Superior temporal gyrus (tissue), 1 donor: ENCODE data around the gene HOXA7.

Experiments
- DNase-seq: peaks from one replicate; pipeline ENCODE4 v3.0.0-alpha.2; 2016; ENCODE audit errors: extremely low spot score

The HOXA7 gene

DNA sequence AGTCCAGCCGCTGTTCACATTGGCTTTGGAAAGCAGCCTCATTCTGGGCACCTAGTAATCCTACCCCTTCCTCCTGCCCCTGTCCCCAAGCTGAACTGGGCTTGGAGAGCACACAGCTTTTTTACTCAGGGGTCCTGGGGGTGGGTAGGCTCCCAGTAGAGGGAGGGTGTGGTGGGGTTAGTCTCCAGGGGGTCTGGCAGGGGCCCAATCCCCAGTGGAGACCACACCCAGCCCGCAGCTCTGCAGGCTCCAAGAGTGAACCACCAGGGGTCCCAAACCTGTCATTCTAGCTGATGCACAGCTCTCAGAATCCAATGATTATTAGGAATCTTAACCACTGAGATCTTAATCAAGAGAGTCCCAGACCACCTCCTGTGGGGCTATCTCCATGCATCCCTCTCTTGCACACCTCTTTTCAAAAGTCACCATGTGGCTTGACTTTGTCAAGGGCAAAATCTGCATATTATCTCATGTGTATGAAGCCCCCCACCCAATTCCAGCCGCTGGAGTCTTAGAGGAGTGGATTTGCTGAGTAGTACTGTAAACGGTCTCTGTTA is 25.9 kb upstream of the HOXA7 start:
- DNase-seq: no peak

DNA sequence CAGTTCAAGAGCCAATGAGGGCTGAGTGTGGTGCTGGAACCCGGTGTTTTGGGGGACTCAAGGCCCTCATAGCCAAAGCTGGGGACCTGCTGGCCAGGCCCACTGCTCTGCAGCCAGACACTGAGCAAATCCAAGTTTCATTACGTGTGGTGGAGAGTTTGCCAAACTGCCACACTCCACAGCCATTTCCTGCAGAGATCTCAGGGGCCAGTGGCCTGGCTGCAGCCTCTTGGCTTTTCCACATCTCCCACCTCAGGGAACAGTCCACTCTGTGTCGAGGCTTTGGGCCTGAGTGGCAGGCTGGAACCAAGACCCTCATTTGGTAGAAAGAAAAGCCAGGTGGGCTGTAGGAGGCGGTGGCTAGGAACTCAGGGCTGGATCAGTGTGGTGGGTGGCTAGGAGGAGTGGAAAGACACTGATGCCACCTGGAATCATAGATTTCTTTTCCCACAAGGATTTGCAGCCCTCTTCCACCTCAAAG is 25.4 kb upstream of the HOXA7 start:
- no peak for DNase-seq

DNA sequence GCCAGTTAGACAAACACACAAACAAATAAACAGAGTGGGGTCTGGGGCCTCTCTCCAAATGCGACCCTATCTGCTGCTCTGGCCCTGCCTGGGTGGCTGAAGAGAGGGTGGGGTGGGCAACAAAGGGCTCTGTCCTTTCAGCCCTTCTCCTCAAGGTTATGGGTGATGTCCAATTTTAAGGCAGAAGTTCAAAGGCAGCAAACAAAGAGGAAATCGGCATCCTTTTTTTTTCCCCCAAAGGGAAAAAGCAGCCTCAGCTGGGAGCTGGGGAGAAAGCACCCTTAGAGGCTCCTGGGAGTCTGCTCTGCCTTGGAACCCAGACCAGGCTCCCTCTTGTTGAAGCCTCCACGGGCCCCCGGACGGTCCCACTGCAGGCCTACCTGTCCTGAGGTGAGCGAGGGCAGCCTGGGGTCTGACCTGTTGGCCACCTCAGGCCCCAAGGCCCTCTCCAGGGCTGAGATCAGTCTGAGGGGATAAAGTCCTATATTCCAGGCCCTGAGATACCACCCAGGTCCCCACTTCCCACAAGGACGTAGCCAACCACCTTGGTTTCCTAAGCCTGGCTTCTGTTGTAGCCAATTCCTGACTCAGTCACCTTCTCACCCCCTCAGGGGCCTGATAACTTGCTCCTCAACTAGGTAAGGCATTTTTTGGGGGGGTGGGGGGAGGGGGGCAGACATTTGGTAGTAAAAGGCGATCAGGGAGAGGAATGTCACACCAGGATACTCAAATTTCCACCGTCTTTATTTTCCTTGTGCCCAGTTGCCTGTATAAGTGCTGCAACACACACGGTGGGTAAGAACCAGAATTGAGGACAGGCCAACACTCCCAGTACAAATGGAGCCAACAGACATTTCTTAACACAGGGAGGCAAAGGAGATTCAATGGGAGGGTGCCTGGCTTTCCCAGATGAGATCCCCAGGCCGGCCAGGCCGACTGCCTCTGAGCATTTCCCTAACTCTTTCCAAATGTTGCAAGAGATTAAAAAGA is 24.3 kb upstream of the HOXA7 start:
- no peak for DNase-seq

DNA sequence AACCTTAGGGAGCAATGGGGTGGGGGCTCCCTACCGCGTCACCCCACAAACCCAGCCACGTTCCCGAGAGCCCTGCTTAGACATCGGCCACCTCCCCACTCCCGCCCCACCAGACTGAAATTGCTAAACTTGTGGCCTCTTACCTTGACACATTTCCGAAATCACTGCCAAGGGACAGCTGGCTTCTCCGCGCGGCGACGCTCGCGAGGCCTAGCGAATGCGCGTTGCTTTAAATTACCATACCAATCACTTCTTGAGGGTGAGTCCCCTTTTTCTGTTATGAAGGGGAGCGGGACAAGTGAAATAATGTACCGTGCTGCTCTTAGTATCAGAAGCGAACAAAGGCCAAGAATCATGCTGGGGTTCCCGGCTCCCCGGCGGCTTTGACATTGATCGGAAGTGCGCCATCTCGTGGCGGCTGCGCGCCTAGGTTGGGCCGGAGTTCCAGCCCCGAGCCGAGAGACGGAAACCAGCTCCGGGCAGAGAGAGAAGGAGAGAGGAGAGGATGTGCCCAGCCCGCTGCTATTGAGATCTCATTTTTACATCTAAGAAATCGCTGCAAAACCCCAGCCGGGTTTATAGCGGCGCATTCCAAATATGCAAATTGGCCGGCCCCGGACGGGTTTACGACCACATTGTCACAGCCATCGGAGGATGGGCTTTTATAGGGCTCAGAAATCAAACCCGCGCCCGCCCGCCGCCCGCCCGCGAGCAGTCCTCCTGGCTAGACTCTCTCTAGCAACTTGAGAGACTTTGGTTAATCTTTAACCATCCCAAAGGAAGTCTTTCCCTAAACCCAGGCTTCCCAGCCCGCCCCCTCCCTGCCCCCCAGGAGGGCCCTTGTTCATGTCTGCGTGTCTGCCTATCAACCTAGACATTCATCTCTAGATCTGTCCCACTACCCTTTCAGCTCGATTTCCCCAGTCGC is 23.3 kb upstream of the HOXA7 start:
- peak; percentile 19 for DNase-seq

DNA sequence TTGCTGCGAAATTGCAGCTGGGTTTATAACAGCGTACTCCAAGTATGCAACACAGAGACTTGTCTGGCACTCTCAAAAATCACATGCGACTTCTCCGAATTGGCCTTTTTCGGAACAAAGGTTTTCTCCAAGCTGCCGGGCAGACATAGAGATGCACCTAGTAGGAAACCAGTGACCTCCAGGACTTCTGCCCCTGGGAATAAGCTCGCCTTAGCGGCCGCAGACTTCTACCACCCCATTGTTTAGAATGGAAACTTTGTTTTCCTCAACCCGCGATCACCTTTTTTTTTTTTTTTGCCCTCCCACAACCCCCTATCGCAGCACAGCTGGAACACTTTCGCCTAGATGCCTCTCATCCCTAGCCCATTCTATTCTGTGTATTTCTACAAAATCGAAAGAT is 22.6 kb upstream of the HOXA7 start:
- DNase-seq: no peak

DNA sequence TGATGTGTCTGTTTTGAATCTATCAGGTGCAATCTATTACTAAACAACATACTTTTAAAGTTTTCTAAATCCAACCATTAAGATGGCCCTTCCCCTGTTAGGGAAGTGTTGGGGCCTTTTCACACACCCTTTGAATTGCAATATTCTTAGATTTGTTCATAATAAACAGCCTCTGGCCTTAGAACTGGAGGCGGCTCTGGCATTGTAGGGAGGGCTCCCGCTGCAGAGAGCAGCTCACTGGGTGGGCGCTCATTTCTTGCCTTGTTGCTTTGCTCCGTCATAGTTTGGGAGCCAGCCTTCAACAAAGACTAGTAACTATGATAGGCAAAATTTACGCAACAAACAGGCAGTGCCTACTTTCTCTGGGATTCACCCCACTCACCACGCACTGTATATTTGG is 21.9 kb upstream of the HOXA7 start:
- DNase-seq: no peak

DNA sequence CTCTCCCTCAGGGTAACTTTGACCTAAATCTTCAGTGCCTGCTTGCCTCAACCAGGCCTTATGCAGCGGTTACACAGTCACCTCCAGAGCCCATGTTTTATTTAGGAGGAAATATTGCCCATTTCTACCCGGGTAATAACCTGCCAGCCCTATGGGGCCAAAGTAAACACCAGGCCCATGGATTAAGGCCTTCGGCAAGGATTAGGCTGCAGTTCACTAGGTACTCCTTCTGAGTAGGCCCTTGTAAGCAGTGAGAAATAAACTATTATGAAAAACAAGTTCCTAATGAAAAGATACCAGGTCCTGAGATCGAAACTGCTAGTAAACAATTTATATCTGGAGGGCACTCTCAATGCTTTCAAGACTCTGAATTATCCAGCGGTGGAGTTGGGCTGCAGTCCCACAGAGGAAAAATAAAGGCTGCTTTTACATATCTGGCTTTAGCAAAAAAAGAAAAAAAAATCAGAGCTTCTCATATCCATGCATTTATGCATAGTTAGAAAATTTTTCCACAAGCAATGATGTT is 21.4 kb upstream of the HOXA7 start:
- DNase-seq: no peak

DNA sequence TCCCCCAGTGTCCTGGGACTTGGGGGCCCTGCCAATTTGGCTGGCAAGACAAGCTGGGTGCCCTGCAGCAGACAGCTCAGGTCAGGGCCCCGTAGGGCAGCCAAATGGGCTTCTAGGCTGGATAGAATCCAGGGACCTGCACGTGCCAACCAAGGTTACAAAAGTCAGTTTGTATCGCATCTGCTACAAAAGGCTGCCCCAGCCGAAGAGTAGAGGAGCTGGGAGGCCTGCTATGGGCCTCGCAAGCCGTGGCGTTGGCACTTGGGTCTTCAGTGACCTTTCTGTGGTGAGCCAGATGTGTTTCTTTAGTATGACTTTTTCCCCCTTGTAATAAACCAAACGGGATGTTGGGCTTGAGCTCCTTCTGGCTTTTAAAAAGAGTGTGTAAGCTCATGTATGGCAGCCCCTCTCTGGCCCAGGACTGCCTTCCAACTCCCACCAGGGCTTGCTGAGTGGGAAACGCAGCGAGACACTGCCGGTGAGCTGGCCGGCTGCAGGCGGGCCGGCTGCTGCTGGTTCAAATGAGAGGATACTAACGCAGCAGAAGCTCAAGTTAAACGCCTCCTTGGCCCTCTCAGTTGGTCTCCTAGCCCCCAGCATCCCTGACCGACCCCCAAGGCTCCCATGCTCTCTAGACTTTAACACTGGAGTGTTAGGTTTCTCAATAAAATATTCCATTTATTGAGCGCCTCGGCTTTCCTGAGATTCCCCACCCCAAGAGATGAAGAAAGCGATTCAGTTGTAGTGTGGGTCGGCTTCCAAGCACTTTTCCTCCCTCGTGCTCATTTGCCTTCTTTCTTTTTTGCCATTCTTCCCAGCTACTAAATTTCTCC is 20.7 kb upstream of the HOXA7 start:
- no peak for DNase-seq

DNA sequence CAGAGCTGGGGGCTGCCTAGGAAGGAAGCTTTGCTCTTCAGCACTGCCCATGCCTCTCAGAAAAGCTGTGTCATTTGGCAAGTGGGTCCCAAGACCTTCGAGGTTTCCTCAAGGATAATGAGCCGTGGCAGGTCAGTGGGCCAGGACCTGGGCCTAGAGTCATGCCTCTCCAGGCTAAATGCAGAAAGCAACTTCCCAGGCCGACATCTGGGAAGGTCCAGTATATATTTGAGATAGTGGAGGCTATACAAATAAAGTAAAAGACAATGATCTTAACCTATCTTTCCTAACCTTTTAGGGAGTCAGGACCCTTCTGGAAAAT is 20.0 kb upstream of the HOXA7 start:
- DNase-seq: no peak

DNA sequence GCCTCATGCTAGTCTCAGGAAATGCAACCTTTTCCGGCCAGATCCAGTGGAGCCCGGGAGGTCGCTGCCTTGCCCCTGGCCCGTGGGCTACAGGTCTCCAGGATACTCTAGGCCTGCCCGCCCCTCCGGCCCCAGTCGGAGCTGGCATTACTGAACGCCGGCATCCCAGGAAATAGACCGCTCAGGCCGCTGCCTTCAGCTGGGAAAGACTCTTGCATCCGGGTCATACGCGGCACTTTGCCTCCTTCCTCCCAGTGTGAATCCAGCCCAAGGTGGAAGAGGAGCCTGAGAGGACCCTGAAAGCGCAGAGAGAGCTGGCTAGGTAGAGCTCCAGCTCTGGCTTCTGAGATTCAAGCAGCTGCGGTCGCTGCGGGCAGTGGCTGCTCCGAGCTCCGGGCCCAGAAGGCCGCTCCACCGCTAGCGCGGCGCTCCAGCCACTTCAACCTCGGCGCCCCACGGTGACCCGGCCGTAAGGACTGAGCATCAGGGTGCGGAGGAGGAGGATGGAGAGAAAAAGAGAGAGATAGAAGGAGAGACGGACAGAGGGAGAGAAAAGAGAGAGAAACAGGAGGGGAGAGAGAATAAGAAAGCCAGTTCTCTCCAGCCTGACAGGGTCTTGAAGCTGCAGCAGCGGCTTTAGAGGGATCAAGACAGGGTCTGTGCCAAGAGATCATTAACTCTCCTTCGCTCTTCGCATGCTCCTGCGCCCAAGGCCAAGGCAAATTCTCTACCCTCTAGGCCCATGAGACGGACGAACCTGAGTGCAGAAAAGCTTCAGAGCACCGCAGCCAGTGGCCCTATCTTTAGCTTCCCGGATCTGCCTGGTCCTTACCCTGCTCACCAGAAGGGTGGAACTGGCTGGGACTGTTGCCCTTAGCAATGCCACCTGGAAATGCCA is 19.4 kb upstream of the HOXA7 start:
- DNase-seq: no peak

DNA sequence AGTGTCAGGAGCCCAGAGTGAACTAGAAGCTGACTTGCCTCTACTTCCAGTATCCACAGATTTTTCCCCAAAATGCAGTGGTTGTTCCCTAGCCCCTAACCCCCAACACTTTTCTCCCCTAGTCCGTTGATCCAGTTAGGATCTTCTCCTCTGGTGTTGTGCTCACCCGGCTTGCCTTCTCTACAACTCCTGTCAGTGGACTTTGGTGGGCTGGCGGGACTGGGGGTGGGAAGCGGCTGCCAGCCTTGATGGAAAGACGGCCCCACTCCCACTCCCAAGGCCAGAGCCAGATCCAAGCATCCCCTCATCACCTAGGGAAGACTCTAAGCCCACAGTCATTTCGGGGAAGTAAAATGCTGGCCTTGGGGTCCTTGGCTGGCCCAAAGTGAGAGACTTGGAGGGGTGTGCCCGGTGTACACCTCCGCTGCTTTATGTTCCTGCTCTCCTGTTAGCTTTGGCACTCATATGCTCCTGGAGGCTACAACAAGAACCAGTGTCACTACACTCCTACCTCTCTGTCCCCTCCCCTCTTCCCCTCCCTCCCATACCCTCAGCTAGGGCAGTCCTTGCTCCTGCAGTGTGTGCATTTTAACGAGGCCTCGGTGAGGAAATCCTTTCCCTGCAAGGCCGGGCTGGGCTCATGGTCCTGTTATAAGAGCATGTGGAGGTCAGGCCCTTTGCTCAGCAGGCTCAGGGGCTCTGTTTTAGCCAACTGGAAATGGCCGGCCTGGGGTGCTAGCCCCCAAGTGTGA is 18.6 kb upstream of the HOXA7 start:
- no peak for DNase-seq

DNA sequence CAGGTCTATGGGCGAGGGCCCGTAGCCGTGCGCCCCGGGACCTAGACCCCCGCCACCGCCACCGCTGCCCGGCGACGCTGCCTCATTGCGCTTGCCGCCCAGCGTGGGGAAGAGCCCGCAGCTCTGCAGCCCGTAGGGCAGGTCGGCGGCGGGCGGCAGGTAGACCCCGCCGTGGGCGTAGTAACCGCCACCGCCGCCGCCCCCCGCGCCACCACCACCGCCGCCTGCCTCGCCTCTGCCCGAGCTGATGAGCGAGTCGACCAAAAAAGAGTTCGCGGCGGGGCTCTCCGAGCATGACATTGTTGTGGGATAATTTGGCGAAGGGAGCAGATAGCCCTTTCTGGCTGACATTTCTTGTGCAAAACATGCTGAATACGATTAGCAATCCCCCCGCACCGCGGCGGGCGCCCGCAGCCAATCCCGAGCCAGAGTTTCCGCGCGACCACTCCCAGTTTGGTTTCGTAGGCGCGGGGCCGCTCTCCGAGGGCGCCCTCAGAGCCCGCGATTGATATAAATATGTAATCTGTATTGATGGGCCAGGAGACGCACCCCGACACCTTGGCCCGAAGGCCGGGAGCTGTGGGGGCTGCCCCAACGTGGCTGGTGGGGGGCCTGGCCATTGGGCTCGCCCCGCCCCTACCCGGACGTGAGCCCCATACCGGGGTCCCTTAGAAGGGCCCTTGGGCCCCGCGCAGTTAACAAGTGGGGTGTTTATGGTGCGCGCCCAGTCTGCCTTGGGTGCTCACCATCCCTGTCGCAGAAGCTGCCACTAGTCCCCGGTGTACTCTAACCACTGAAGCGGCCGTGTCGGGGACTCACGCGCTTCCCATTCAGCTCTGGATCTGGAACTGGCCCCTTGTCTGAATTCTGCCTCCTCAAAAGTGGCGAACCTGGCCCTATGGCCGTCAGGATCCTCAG is 17.7 kb upstream of the HOXA7 start, which contains the start of gene HOXA10:
Gene HOXA10, minus strand, starts transcription at position 365 of the 918 bp plus-strand sequence. Its CDS starts 14 bp downstream, at position 351.
- DNase-seq: no peak

DNA sequence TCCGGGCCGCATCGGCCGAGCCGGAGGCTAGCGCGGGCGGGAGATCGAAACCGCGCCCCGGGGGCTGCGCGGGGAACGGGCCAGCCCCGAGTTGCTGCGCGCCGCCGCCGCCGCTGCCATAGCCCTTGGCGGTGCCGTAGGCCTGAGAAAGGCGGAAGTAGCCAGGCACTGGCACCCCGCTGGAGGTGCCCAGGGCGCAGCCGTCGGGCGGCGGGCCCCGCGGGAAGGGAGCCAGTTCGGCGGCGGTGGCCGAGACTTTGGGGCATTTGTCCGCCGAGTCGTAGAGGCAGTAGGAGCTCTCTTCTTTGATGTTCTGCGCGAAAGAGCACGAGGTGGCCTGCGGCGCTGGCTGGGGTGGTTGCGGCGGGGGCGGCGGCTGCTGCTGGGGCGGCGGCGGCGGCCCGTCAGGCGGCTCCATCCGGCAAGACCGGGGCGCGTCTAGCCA is 17.1 kb upstream of the HOXA7 start:
- DNase-seq: no peak

DNA sequence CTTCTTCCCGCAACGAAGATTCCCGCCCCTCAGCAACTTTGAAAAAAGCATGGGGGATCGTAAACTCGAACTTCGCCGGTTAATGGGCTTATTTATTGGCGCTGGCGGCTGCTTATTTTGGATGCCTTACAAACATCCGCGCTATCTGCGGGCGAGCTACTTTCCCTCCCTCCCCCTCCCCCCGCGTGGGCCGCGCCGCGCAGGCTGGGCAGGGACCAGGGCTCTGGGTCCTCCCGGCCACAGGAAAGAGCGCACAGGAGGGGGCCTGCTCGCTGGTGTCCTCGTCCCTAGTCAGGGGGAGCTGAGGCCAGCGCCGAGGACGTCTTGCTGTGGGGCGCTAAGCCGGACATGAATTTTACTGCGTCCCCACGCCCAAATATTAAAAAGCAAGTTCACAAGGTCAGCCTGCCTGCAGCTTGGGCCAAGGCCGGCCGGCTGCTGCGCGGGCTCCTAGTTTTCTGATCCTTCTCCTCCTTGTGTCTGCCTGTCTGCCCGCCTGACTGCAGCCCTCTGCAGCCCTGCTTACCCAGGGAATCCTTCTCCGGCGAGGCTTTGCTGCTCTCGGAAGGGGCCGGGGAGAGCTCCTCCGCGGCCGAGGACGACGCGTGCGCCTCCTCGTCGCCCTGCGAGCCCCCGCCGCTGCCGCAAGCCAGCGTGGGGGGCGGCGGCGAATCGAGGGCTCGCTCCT is 16.5 kb upstream of the HOXA7 start:
- no peak for DNase-seq

DNA sequence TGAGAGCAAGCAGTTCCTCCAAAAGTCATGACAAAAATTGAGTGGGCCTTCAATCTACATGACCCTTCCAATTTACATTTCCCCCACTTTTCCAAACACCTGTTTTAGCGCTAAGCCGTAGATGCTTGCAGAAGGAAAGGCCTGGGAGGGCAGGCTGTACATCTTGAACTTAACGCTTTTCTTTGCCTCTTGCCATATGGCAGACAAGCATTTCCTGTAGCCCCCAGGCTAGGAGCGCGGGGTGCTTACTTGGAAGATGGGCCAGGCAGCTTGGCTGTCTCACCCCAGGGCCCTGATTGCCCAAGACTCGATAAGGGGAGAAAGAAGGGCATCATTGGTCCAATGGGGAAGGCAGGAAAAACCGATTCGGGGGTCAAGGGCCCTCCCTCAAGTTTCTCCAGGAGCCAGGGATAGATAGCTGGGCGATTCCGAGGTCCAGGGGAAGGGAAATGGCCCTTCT is 15.9 kb upstream of the HOXA7 start:
- DNase-seq: no peak

DNA sequence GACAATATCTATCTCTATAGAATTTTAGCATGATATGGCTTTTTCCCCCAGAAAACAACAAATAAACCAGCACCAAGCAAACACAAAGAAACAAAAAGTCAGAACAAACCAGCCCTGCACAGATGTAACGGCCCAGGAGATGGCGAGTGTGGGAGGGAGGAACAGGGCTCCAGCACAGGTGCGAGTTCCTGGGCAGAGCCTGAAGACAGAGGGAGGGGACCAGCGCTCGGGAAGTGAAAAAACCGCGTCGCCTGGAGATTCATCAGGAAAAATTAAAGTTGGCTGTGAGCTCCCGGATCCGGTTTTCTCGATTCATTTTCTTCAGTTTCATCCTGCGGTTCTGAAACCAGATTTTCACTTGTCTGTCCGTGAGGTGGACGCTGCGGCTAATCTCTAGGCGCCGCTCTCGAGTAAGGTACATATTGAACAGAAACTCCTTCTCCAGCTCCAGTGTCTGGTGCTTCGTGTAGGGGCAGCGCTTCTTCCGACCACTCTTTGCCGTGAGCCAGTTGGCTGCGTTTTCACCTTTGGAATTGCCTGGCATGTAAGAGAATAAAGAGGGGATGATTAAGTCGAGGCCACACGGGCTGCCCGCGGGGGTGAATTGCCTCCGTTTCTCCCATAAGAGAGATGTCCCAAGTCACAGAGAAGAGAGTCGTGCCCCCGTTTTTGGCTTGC is 15.3 kb upstream of the HOXA7 start:
- DNase-seq: no peak

DNA sequence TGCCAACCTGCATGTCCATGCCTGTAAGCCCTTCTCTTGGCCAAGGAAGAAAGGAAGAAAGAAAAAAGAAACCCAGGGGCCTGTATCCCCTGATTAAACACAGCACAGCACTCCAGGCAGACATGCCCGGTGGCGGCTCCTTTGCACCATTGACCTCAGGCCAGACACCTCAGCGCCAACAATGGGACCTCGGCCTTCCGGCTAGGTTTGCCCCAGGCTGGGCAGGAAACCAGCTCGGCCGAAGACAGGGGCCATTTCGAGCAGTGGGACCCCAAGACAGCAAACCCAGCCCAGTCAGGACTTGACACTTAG is 14.8 kb upstream of the HOXA7 start:
- no peak for DNase-seq
